NCI-H2107 treated with DMSO at 0.1 percent for 48 hours (cell line): ENCODE data around the gene IMMP2L.

Experiments used
- DNase-seq: peaks from one replicate; lab custom pipeline; 2025; ENCODE audit not compliant: unreplicated experiment; lab: John Stamatoyannopoulos, UW

Gene IMMP2L

GRCh38 chr7:111558991-111559390, 3.3 kb downstream of the IMMP2L start:
- no peak for DNase-seq

GRCh38 chr7:111556977-111557376, 5.3 kb downstream of the IMMP2L start:
- DNase-seq, result no peak

DNA sequence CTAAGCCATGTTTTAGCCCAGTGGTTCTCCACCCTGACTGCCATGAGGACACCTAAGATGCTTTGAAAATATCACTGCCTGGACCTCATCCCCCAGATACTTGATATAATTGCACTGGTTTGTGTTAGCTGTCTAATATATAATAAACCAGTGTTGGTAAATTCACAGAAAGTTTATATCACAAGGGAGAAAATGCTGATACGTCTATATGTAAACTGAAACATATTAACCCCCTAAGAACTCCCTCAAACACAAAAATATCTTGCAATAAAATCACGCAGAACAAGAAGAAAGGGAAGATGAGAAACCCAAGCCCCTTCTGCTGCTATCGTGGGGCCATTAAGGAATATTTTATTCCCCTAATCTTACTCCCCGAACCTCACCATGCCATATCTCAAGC, 8.2 kb downstream of the IMMP2L start:
- DNase-seq, result no peak

GRCh38 chr7:111541067-111541466, 21.2 kb downstream of the IMMP2L start:
- no peak for DNase-seq

DNA sequence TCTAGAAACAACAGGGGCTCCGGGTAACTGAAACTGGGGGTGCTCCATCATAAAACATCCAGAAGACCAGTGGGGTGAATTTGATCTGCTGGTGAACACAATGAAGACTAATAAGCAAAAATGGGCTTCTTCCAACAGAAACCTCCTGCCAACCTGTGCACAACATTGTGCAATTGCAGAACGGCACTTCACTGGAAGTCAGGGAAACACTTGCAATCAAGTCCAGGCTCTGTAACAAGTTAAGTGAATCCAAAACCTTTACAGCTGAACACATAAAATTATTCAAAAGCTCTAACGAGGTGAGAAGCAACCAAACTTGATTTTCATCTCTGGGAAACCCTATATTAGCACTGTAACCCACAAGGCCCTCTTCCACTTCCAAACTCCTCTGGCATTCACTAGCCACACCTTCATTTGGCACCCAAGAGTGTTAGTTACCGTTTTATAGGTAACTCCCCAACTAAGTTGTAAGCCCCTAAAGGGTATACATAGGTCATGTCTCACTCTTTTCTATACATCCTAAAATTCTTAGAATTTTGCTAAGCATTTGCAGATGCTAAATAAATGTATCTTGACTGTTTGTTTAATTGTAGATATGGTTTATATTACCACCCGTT, 22.0 kb downstream of the IMMP2L start:
- no peak for DNase-seq

GRCh38 chr7:111537134-111537533, 25.2 kb downstream of the IMMP2L start:
- DNase-seq, result no peak

GRCh38 chr7:111535142-111535870, 27.0 kb downstream of the IMMP2L start:
- DNase-seq, result no peak

GRCh38 chr7:111532625-111533024, 29.7 kb downstream of the IMMP2L start:
- peak; percentile 67 for DNase-seq

GRCh38 chr7:111531993-111532392, 30.3 kb downstream of the IMMP2L start:
- no peak for DNase-seq

- DNase-seq, result no peak
Measured at GRCh38 chr7:111530356-111530668, 32.0 kb downstream of the IMMP2L start.

GRCh38 chr7:111529507-111530355, 32.6 kb downstream of the IMMP2L start:
- DNase-seq, result no peak

GRCh38 chr7:111528331-111528730, 34.0 kb downstream of the IMMP2L start:
- no peak for DNase-seq

DNA sequence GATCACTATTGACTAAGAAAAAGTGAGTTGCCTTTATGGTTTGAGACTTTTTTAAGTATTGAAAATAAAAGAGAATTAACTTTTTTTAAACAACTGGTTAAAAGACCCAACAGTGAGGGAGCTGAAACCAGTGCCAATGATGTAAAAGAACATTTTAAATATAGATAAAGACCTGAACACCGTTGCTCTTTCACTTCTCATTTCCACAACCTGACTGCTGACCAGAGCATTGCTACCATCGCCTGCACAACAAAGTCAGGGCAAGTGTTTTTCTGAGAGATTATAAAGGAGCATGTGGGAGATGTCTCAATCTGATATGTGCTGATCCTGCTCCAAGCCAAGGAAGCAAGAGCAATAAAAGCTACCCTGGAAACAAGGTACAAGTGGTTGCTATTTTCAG, 34.7 kb downstream of the IMMP2L start:
- DNase-seq, result no peak

DNA sequence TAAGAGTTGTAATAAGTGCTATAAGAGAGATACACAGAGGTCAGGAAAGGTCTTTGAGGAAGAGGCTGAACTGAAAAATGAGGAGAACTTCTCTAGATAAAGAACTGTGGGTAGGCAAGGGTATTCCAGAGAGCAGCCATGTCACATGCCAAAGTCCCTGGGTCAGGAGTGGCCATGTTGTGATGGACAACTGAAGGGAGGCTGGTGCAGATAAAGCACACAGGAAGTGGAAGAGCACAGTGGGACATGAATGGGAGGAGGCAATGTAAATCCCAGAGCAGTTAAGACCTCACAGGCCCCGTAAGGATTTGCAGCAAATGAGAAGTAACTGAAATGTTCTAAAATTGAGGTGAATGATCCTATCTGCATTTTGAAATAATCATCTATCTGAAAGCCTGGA, 37.2 kb downstream of the IMMP2L start:
- DNase-seq, result no peak

DNA sequence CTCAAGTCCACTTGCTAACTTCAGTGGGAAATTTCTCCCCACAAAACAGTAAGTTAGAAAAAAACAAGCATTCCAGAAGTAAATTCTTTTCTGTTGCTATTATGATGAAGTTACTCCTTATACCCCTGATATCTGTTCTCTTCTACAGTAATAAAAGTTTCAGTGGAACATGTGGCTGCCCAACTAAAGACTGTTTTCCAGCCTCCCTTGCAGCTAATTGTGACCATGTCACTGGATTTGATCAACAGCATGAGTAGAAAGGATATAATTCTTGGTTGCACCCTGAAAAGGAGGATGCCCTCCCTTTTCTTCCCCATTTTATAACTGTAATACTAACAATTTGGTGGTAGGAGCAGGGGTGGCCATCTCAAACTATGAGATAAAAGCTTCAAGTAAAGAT, 40.6 kb downstream of the IMMP2L start:
- DNase-seq, result no peak

DNA sequence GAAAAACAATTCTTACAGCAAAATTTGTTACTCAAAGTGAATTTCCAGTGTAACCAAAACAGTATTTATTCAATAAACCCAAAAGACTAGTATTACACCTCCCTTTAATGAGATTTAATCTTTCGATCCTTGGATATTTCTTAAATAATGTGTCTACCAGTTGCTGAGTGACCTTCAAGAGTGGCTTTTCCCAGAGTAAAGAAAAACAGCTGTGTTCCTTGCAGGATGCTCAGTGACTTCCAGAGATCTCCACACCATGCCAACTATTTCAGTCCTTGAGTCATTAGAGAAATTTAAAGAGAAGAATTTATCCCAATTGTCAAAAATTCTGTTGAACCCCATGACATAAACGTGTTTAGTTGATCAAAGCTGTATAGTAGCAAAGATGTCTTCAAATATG, 44.0 kb downstream of the IMMP2L start:
- DNase-seq, result no peak

- no peak for DNase-seq
Measured at GRCh38 chr7:111517549-111517951, 44.7 kb downstream of the IMMP2L start.

DNA sequence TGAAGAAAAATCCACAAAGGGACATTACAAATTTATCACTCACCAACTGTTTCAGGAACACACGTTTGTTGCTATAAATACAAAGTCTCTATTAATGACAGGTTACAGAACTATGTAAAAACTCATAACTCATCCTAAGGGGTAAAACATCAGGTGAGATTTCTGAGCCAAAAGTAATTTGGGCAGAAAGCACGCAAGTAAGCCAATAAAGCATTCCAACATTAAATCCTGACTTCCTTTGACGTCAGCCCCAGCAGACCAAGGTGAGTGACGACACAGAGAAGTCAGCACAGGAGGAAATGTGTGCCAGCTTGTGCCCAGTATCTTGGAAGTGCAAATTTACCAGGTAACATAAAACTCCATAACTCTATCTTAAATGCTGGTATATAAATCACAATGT, 45.7 kb downstream of the IMMP2L start:
- DNase-seq, result no peak

DNA sequence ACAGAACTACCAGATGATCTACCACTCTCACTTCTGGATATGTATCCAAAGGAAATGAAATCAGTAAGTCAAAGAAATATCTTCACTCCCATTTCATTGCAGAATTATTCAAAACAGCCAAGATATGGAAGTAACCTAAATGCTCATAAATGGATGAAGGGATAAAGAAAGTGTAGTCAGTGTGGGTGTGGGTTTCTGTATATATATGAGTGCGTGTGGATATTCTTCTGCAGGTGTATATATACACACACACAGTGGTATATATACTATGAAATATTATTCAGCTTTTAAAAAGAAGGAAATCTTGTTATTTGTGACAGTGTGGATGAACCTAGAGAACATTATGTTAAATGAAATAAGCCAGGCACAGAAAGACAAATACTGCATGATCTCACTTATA, 48.7 kb downstream of the IMMP2L start:
- no peak for DNase-seq

- DNase-seq, result no peak
Measured at GRCh38 chr7:111511845-111512244, 50.4 kb downstream of the IMMP2L start.

GRCh38 chr7:111510584-111511378, 51.5 kb downstream of the IMMP2L start:
- no peak for DNase-seq
